Astrocyte (in vitro differentiated cells and primary cell): ENCODE measurements around the gene PLEKHM3. TPM values are rescaled to one million over a fixed set of nuclear protein-coding genes. Genes with fewer than 3 reads are reported as not detected.

Experiments
- DNase-seq: peaks from one replicate; pipeline ENCODE4 v3.0.0-alpha.2; 2010; ENCODE audit warnings: low read depth
- FAIRE-seq: peaks from 2 replicates; lab custom pipeline; 2011; peaks lifted over from hg19 to GRCh38; lab: Jason Lieb, UNC
- H2AFZ ChIP-seq: 2 replicates; pipeline ENCODE4 v1.6.0; 2012; ENCODE audit warnings: low read depth, low read length, inconsistent platforms
- H3K27ac ChIP-seq: 2 replicates; pipeline ENCODE4 v1.5.1; 2011; ENCODE audit warnings: low read depth, low read length, inconsistent platforms
- H3K27me3 ChIP-seq: 2 replicates; pipeline ENCODE4 v1.6.0; 2011; ENCODE audit warnings: low read length, inconsistent platforms; ENCODE audit not compliant: insufficient read depth
- H3K36me3 ChIP-seq: 2 replicates; pipeline ENCODE4 v1.5.1; 2011; ENCODE audit warnings: low read length, inconsistent platforms; ENCODE audit not compliant: insufficient read depth
- H3K4me1 ChIP-seq: 2 replicates; pipeline ENCODE4 v1.5.1; 2011; ENCODE audit warnings: low read length, inconsistent platforms; ENCODE audit not compliant: insufficient read depth
- H3K4me2 ChIP-seq: 2 replicates; pipeline ENCODE4 v1.6.0; 2012; ENCODE audit warnings: low read length, inconsistent platforms
- H3K4me3 ChIP-seq: 2 replicates; pipeline ENCODE4 v1.5.1; 2011; ENCODE audit warnings: low read depth, mild to moderate bottlenecking, low read length, inconsistent platforms; ENCODE audit not compliant: insufficient read depth
- H3K79me2 ChIP-seq: 2 replicates; pipeline ENCODE4 v1.6.0; 2012; ENCODE audit warnings: mild to moderate bottlenecking, low read length, inconsistent platforms; ENCODE audit not compliant: insufficient read depth
- H3K9ac ChIP-seq: 2 replicates; pipeline ENCODE4 v1.6.0; 2012; ENCODE audit warnings: mild to moderate bottlenecking, low read length, inconsistent platforms
- H3K9me3 ChIP-seq: 2 replicates; pipeline ENCODE4 v1.5.1; 2012; ENCODE audit warnings: low read depth, mild to moderate bottlenecking, low read length, inconsistent platforms; ENCODE audit not compliant: insufficient read depth
- H4K20me1 ChIP-seq: 2 replicates; pipeline ENCODE4 v1.6.0; 2012; ENCODE audit warnings: low read length, inconsistent platforms; ENCODE audit not compliant: insufficient read depth
- H3K27ac Mint-ChIP-seq: one replicate; pipeline ENCODE4 v1.8.0; 2021; ENCODE audit warnings: mild to moderate bottlenecking, mixed read lengths; ENCODE audit not compliant: unreplicated experiment
- H3K27me3 Mint-ChIP-seq: one replicate; pipeline ENCODE4 v1.8.0; 2021; ENCODE audit warnings: low read depth, mixed read lengths; ENCODE audit not compliant: unreplicated experiment
- H3K36me3 Mint-ChIP-seq: one replicate; pipeline ENCODE4 v1.8.0; 2021; ENCODE audit warnings: low read depth, mixed read lengths; ENCODE audit not compliant: unreplicated experiment
- H3K4me1 Mint-ChIP-seq: one replicate; pipeline ENCODE4 v1.8.0; 2021; ENCODE audit warnings: low read depth, mixed read lengths; ENCODE audit not compliant: unreplicated experiment
- H3K4me3 Mint-ChIP-seq: one replicate; pipeline ENCODE4 v1.8.0; 2021; ENCODE audit warnings: mild to moderate bottlenecking, moderate library complexity, mixed read lengths; ENCODE audit not compliant: unreplicated experiment
- H3K9me3 Mint-ChIP-seq: one replicate; pipeline ENCODE4 v1.8.0; 2021; ENCODE audit warnings: mild to moderate bottlenecking, mixed read lengths; ENCODE audit not compliant: unreplicated experiment
- EZH2 ChIP-seq: IDR thresholded peaks from 2 replicates; pipeline ENCODE4 v1.6.1; 2012; ENCODE audit warnings: mild to moderate bottlenecking, low read length, inconsistent platforms; ENCODE audit not compliant: insufficient read depth
- total RNA-seq: library from RNA; stranded (reverse); gene quantifications from 2 replicates; pipeline ENCODE4 v1.2.1, GENCODE V29; 2021
- TF ChIP-seq, protein P1 (sequence below): IDR thresholded peaks from 2 replicates; pipeline ENCODE4 v1.5.1; 2011; ENCODE audit warnings: low read depth, mild to moderate bottlenecking, inconsistent platforms, low read length, moderate library complexity; ENCODE audit not compliant: insufficient read depth

Gene PLEKHM3
- total RNA-seq, 1 donor from 2014 or later = 9.1 TPM

- no peak overlapping the region for H3K9ac ChIP-seq
- H3K9me3 Mint-ChIP-seq = no peaks in the 10 kb centered on the region
- no peaks in the 10 kb centered on the region for H3K9me3 ChIP-seq
- no peak for DNase-seq
- no peak overlapping the region for H2AFZ ChIP-seq
- H3K27ac ChIP-seq = no peak overlapping the region
- FAIRE-seq = no peak
- H3K79me2 ChIP-seq = no peaks in the 10 kb centered on the region
- H3K4me2 ChIP-seq = no peak overlapping the region
- TF ChIP-seq, protein P1, sequence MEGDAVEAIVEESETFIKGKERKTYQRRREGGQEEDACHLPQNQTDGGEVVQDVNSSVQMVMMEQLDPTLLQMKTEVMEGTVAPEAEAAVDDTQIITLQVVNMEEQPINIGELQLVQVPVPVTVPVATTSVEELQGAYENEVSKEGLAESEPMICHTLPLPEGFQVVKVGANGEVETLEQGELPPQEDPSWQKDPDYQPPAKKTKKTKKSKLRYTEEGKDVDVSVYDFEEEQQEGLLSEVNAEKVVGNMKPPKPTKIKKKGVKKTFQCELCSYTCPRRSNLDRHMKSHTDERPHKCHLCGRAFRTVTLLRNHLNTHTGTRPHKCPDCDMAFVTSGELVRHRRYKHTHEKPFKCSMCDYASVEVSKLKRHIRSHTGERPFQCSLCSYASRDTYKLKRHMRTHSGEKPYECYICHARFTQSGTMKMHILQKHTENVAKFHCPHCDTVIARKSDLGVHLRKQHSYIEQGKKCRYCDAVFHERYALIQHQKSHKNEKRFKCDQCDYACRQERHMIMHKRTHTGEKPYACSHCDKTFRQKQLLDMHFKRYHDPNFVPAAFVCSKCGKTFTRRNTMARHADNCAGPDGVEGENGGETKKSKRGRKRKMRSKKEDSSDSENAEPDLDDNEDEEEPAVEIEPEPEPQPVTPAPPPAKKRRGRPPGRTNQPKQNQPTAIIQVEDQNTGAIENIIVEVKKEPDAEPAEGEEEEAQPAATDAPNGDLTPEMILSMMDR = no peak
- no peak for TF ChIP-seq EZH2
- no peaks in the 10 kb centered on the region for H3K4me1 Mint-ChIP-seq
- no peaks in the 10 kb centered on the region for H3K36me3 ChIP-seq
- no peaks in the 10 kb centered on the region for H3K27me3 ChIP-seq
- no peaks in the 10 kb centered on the region for H3K27me3 Mint-ChIP-seq
- no peak overlapping the region for H3K27ac Mint-ChIP-seq
- H3K36me3 Mint-ChIP-seq = no peaks in the 10 kb centered on the region
- H3K4me3 Mint-ChIP-seq = no peak overlapping the region
- no peak overlapping the region for H3K4me3 ChIP-seq
- no peaks in the 10 kb centered on the region for H3K4me1 ChIP-seq
- H4K20me1 ChIP-seq = no peaks in the 10 kb centered on the region
These were observed 123.9 kb downstream of the PLEKHM3 start for GRCh38 chr2:207901401-207901800.

DNA sequence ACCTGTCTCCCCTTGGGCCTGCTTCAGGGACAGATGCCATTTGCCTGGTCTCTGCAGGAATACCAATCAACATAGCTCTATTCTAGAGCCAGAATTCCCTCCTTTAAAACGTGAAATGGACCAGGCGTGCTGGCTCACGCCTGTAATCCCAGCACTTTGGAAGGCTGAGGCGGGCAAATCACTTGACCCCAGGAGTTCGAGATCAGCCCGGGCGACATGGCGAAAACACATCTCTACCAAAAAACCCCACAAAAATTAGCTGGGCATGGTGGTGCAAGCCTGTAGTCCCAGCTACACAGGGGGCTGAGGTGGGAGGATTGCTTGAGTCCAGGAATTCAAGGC is 127.0 kb downstream of the PLEKHM3 start:
- no peak overlapping the region for H2AFZ ChIP-seq
- no peaks in the 10 kb centered on the region for H3K9me3 Mint-ChIP-seq
- no peaks in the 10 kb centered on the region for H3K27me3 ChIP-seq
- H3K27ac ChIP-seq = no peak overlapping the region
- H3K36me3 Mint-ChIP-seq = no peaks in the 10 kb centered on the region
- no peaks in the 10 kb centered on the region for H3K9me3 ChIP-seq
- H3K4me3 Mint-ChIP-seq = no peak overlapping the region
- no peak for FAIRE-seq
- no peak overlapping the region for H3K9ac ChIP-seq
- no peaks in the 10 kb centered on the region for H3K27me3 Mint-ChIP-seq
- no peak for DNase-seq
- H4K20me1 ChIP-seq = no peaks in the 10 kb centered on the region
- H3K4me2 ChIP-seq = no peak overlapping the region
- H3K79me2 ChIP-seq = no peaks in the 10 kb centered on the region
- H3K27ac Mint-ChIP-seq = no peak overlapping the region
- no peak overlapping the region for H3K4me3 ChIP-seq
- TF ChIP-seq, protein P1 = no peak
- no peak for TF ChIP-seq EZH2
- peaks cover 3% of the 10 kb centered on the region for H3K4me1 ChIP-seq
- no peaks in the 10 kb centered on the region for H3K36me3 ChIP-seq
- H3K4me1 Mint-ChIP-seq = no peaks in the 10 kb centered on the region

GRCh38 chr2:207897541-207898353 is 127.6 kb downstream of the PLEKHM3 start:
- no peaks in the 10 kb centered on the region for H3K4me1 Mint-ChIP-seq
- H3K27me3 Mint-ChIP-seq = no peaks in the 10 kb centered on the region
- TF ChIP-seq, protein P1 = no peak
- TF ChIP-seq EZH2 = no peak
- H3K4me1 ChIP-seq = peaks cover 9% of the 10 kb centered on the region
- no peak overlapping the region for H3K4me3 Mint-ChIP-seq
- no peaks in the 10 kb centered on the region for H3K27me3 ChIP-seq
- no peak overlapping the region for H3K4me3 ChIP-seq
- no peak overlapping the region for H2AFZ ChIP-seq
- H3K9me3 Mint-ChIP-seq = no peaks in the 10 kb centered on the region
- no peak overlapping the region for H3K4me2 ChIP-seq
- no peaks in the 10 kb centered on the region for H3K79me2 ChIP-seq
- no peak overlapping the region for H3K9ac ChIP-seq
- no peak overlapping the region for H3K27ac ChIP-seq
- H4K20me1 ChIP-seq = no peaks in the 10 kb centered on the region
- no peak for DNase-seq
- no peaks in the 10 kb centered on the region for H3K9me3 ChIP-seq
- no peak for FAIRE-seq
- no peaks in the 10 kb centered on the region for H3K36me3 ChIP-seq
- no peak overlapping the region for H3K27ac Mint-ChIP-seq
- H3K36me3 Mint-ChIP-seq = no peaks in the 10 kb centered on the region
